ENCODE data around the gene RPH3AL. TPM values are rescaled to one million over a fixed set of nuclear protein-coding genes. Genes with fewer than 3 reads are reported as not detected.

Gene RPH3AL
- total and polyA plus RNA-seq, 2 of the 8 experiments (the other 6 are each of a cell fraction or from before 2014, with no cell fraction given): 5.6 to 5.8 TPM

- Histone ChIP-seq H3K9ac (replicated peaks in 1 of 4; ENCODE audit: extremely low read depth in 1 of 4, low read depth in 3 of 4, low read length in 3 of 4) (no peak overlapping the region), H3K79me1 (ENCODE audit: low read depth, low read length) (no peaks in the 10 kb centered on the region), H2AK5ac (ENCODE audit: low read depth, low read length) (no peak overlapping the region; the same call in 1 of the 2 replicates), H4K8ac (ENCODE audit: extremely low read depth, insufficient read depth, low read length) (no peak overlapping the region), H3K23ac (ENCODE audit: insufficient read length) (no peak overlapping the region), H4K20me1 (replicated peaks in 1 of 2; ENCODE audit: control insufficient read depth in 1 of 2, insufficient read depth in 2 of 2, low read length in 2 of 2) (no peaks in the 10 kb centered on the region), H3K23me2 (ENCODE audit: low read depth, low read length) (no peaks in the 10 kb centered on the region), H3K4ac (replicated peaks; ENCODE audit: insufficient read length, low read depth, low read length) (no peak overlapping the region), H3K56ac (replicated peaks; ENCODE audit: insufficient read length, low read depth, low read length) (no peak overlapping the region), H3K9me3 (ENCODE audit: insufficient read depth in 2 of 2, low read depth in 1 of 2, low read length in 1 of 2) (no peaks in the 10 kb centered on the region), H4K91ac (replicated peaks; ENCODE audit: insufficient read length, low read length) (no peak overlapping the region), H4K5ac (ENCODE audit: insufficient read length, low read depth, low read length) (no peak overlapping the region), H3K36me3 (ENCODE audit: control insufficient read depth in 2 of 4, insufficient read depth in 4 of 4, low read length in 3 of 4) (no peaks in the 10 kb centered on the region), H2AFZ (ENCODE audit: low read length) (no peak overlapping the region), H2BK15ac (ENCODE audit: low read length) (no peak overlapping the region), H3K27me3 (replicated peaks in 1 of 4; ENCODE audit: control insufficient read depth in 3 of 4, extremely low read depth in 1 of 4, insufficient read depth in 3 of 4, low read length in 3 of 4) (0 out of 7 replicates have a peak, but pooled peaks cover 0 to 2% (median 0%) of the 10 kb centered on the region in 4 experiments), H3K27ac (ENCODE audit: low read depth, low read length) (no peak overlapping the region), H2BK120ac (replicated peaks; ENCODE audit: low read depth, low read length) (no peak overlapping the region), H3K4me1 (replicated peaks in 1 of 4; ENCODE audit: control insufficient read depth in 3 of 4, insufficient read depth in 4 of 4, low read length in 3 of 4) (peaks cover 6 to 28% (median 20%) of the 10 kb centered on the region in 4 experiments), H3K4me2 (ENCODE audit: insufficient read depth in 1 of 2, low read depth in 2 of 2, low read length in 2 of 2) (no peak overlapping the region), H3K4me3 (ENCODE audit: extremely low read depth in 1 of 4, insufficient read depth in 2 of 4, low read depth in 3 of 4, low read length in 4 of 4) (no peak overlapping the region), H3K14ac (ENCODE audit: insufficient read length) (no peak overlapping the region), H2BK12ac (ENCODE audit: low read depth, low read length) (no peak overlapping the region), H2BK20ac (ENCODE audit: low read length) (no peak overlapping the region), H2BK5ac (ENCODE audit: low read depth, low read length) (no peak overlapping the region), H3K18ac (ENCODE audit: extremely low read depth, low read length) (no peak overlapping the region), H3K79me2 (ENCODE audit: control insufficient read depth in 1 of 2, insufficient read depth in 2 of 2, low read length in 2 of 2) (no peaks in the 10 kb centered on the region)
- ChIA-PET CTCF (ENCODE audit: partially characterized antibody) (interaction anchor here (0.7 to 1.0 kb wide), 3 partner anchors 21 to 47 kb away, joined by 3 read pairs; no protein-coding TSS in a partner anchor), POLR2A (ENCODE audit: partially characterized antibody) (no interaction called here)
- FAIRE-seq (no peak), DNase-seq (ENCODE audit: low read depth in 1 of 2, low spot score in 2 of 2) (no peak)
- TF ChIP-seq CBX5 (IDR thresholded peaks at IDR 0.05; ENCODE audit: low read depth, low read length) (no peak), CBX8 (IDR thresholded peaks at IDR 0.05; ENCODE audit: borderline replicate concordance, low read depth, low read length) (no peak), KDM1A (IDR thresholded peaks at IDR 0.05; ENCODE audit: borderline replicate concordance, low read length) (no peak), NANOG (IDR thresholded peaks at IDR 0.05; ENCODE audit: insufficient read depth, low read depth, low read length, poor library complexity, severe bottlenecking) (no peak), YY1 (IDR thresholded peaks at IDR 0.05; ENCODE audit: low read depth, low read length) (no peak), JUND (IDR thresholded peaks at IDR 0.05; ENCODE audit: low read length) (no peak), CEBPB (IDR thresholded peaks at IDR 0.05; ENCODE audit: low read depth, low read length) (no peak)
- WGBS, 2 experiments (ENCODE audit: extremely low coverage in 1 of 2, insufficient coverage in 1 of 2, insufficient read length in 1 of 2, insufficient replicate concordance in 2 of 2, low coverage in 1 of 2, low lambda C conversion rate in 2 of 2, missing lambda C conversion rate in 1 of 2): 93% methylated on average over 12 of the region's 12 CpGs; no CpG with 5 or more reads in 1 of the 2 experiments
Measured at GRCh38 chr17:337022-337420, 15.6 kb downstream of the RPH3AL start.

Measured in H1 (cell line).